HUES6 (cell line): ENCODE results near the gene ARF3.

ENCODE experiments used
- H3K27ac ChIP-seq: 2 replicates; pipeline ENCODE4 v1.7.0; 2013; ENCODE audit warnings: low read depth, mild to moderate bottlenecking, low read length, inconsistent platforms
- H3K27me3 ChIP-seq: 2 replicates; pipeline ENCODE4 v1.6.1; 2013; ENCODE audit warnings: low read length; ENCODE audit not compliant: control insufficient read depth, insufficient read depth
- H3K36me3 ChIP-seq: 2 replicates; pipeline ENCODE4 v1.6.1; 2013; ENCODE audit warnings: low read length; ENCODE audit not compliant: control insufficient read depth, insufficient read depth
- H3K4me1 ChIP-seq: 2 replicates; pipeline ENCODE4 v1.6.1; 2013; ENCODE audit warnings: low read length; ENCODE audit not compliant: control insufficient read depth, insufficient read depth
- H3K4me3 ChIP-seq: 2 replicates; pipeline ENCODE4 v1.5.1; 2013; ENCODE audit warnings: low read depth, low read length
- H3K9ac ChIP-seq: one replicate; pipeline ENCODE4 v1.6.1; 2013; ENCODE audit warnings: mild to moderate bottlenecking, low read length
- H3K9me3 ChIP-seq: 2 replicates; pipeline ENCODE4 v1.6.1; 2013; ENCODE audit warnings: low read depth, low read length; ENCODE audit not compliant: control insufficient read depth, insufficient read depth

The ARF3 gene

DNA sequence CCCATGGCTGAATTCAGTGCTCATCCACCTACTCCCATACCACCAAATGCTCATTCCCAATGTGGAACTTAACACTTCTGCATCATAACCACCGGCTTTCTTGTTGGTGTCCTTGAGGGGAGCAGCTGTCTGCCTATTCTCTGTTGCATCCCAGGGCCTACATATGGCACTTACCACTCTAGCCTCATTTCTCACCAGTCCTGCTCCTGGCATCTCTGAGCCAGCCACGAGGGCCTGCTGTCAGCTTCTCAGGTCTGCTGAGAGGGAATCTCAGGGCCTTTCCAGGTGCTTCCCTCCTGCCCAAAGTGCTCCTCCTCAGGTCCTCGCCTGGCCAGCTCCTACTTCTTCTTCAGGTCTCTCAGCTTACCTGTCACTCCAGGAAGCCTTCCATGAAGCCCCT, 67.6 kb downstream of the ARF3 start:
- Histone ChIP-seq H3K27me3 (peaks cover 12% of the 10 kb centered on the region), H3K9me3 (no peaks in the 10 kb centered on the region), H3K9ac (no peak overlapping the region), H3K36me3 (no peaks in the 10 kb centered on the region), H3K4me3 (no peak overlapping the region), H3K4me1 (no peaks in the 10 kb centered on the region), H3K27ac (no peak overlapping the region)
